SK-N-SH treated with all-trans-retinoic acid at 6 μM for 48 hours (cell line): ENCODE measurements around the gene LRMDA.

Experiments
- ATAC-seq: fragments of 200-7000 bp; cut with Tn5 transposase; 3 replicates; pipeline ENCODE4 v1.9.1; 2020; ENCODE audit warnings: mild to moderate bottlenecking, moderate library complexity
- ARNTL ChIP-seq: fragments of 450-650 bp; formaldehyde crosslinking; IDR thresholded peaks from 2 replicates; pipeline ENCODE4 v1.5.0; 2020; ENCODE audit warnings: low read depth, mild to moderate bottlenecking, moderate library complexity, borderline replicate concordance
- BACH2 ChIP-seq: fragments of 250-450 bp; sonication (Bioruptor Pico); IDR thresholded peaks from 2 replicates; pipeline ENCODE4 v1.9.0; 2021; ENCODE audit warnings: mild to moderate bottlenecking, borderline replicate concordance
- CREB5 ChIP-seq: fragments of 250-450 bp; sonication (Bioruptor Pico); IDR thresholded peaks from 2 replicates; pipeline ENCODE4 v1.5.1; 2020; ENCODE audit warnings: low read depth, mild to moderate bottlenecking, moderate library complexity
- CSDC2 ChIP-seq: fragments of 250-450 bp; sonication (Bioruptor Pico); IDR thresholded peaks from 2 replicates; pipeline ENCODE4 v1.5.0; 2020; ENCODE audit warnings: mild to moderate bottlenecking, moderate library complexity
- CSRNP3 ChIP-seq: fragments of 250-450 bp; sonication (Bioruptor Pico); IDR thresholded peaks from 2 replicates; pipeline ENCODE4 v1.5.1; 2021; ENCODE audit warnings: mild to moderate bottlenecking, moderate library complexity
- ESRRG ChIP-seq: fragments of 250-450 bp; sonication (Bioruptor Pico); IDR thresholded peaks from 2 replicates; pipeline ENCODE4 v1.6.1; 2021; ENCODE audit warnings: mild to moderate bottlenecking
- ISL1 ChIP-seq: fragments of 250-450 bp; sonication (Bioruptor Pico); IDR thresholded peaks from 2 replicates; pipeline ENCODE4 v2.1.2; 2022; ENCODE audit warnings: mild to moderate bottlenecking, moderate library complexity
- OSR1 ChIP-seq: fragments of 250-450 bp; sonication (Bioruptor Pico); IDR thresholded peaks from 2 replicates; pipeline ENCODE4 v1.8.0; 2022; ENCODE audit warnings: moderate library complexity, mild to moderate bottlenecking, inconsistent platforms
- PATZ1 ChIP-seq: fragments of 250-450 bp; sonication (Bioruptor Pico); IDR thresholded peaks from 2 replicates; pipeline ENCODE4 v1.8.0; 2020; ENCODE audit warnings: mild to moderate bottlenecking, moderate library complexity, borderline replicate concordance
- POU6F1 ChIP-seq: fragments of 250-450 bp; sonication (Bioruptor Pico); IDR thresholded peaks from 2 replicates; pipeline ENCODE4 v1.8.0; 2021; ENCODE audit warnings: low read depth, mild to moderate bottlenecking, moderate library complexity, borderline replicate concordance
- PPARA ChIP-seq: fragments of 250-450 bp; sonication (Bioruptor Pico); IDR thresholded peaks from 2 replicates; pipeline ENCODE4 v1.5.0; 2020; ENCODE audit warnings: mild to moderate bottlenecking, borderline replicate concordance
- SNAI2 ChIP-seq: fragments of 250-450 bp; sonication (Bioruptor Pico); IDR thresholded peaks from 2 replicates; pipeline ENCODE4 v1.5.0; 2020; ENCODE audit warnings: mild to moderate bottlenecking, moderate library complexity
- TCF4 ChIP-seq: fragments of 250-450 bp; sonication (Bioruptor Pico); IDR thresholded peaks from 2 replicates; pipeline ENCODE4 v1.8.0; 2021; ENCODE audit warnings: mild to moderate bottlenecking, moderate library complexity, borderline replicate concordance
- TOX ChIP-seq: fragments of 250-450 bp; sonication (Bioruptor Pico); IDR thresholded peaks from 2 replicates; pipeline ENCODE4 v1.8.0; 2021; ENCODE audit warnings: mild to moderate bottlenecking, moderate library complexity, borderline replicate concordance
- TSHZ2 ChIP-seq: fragments of 250-450 bp; sonication (Bioruptor Pico); IDR thresholded peaks from 2 replicates; pipeline ENCODE4 v1.5.0; 2020; ENCODE audit warnings: mild to moderate bottlenecking, moderate library complexity
- ZC3H10 ChIP-seq: fragments of 250-450 bp; sonication (Bioruptor Pico); IDR thresholded peaks from 2 replicates; pipeline ENCODE4 v1.5.1; 2021; ENCODE audit warnings: mild to moderate bottlenecking, moderate library complexity
- ZFP3 ChIP-seq: fragments of 250-450 bp; sonication (Bioruptor Pico); IDR thresholded peaks from 2 replicates; pipeline ENCODE4 v1.5.0; 2020; ENCODE audit warnings: mild to moderate bottlenecking, moderate library complexity
- ZFP30 ChIP-seq: fragments of 450-650 bp; formaldehyde crosslinking; IDR thresholded peaks from 2 replicates; pipeline ENCODE4 v1.5.0; 2022; ENCODE audit warnings: mild to moderate bottlenecking, moderate library complexity
- ZNF70 ChIP-seq: fragments of 450-650 bp; formaldehyde crosslinking; IDR thresholded peaks from 2 replicates; pipeline ENCODE4 v1.5.0; 2020; ENCODE audit warnings: mild to moderate bottlenecking, moderate library complexity
- ZNF8 ChIP-seq: fragments of 450-650 bp; formaldehyde crosslinking; IDR thresholded peaks from 2 replicates; pipeline ENCODE4 v1.5.0; 2020; ENCODE audit warnings: mild to moderate bottlenecking, moderate library complexity

The LRMDA gene

GRCh38 chr10:75395066-75395931 lies 36.1 kb upstream of the LRMDA start:
- no peak for TF ChIP-seq ZFP3 (CRISPR knock-in tag)
- no peak for TF ChIP-seq OSR1 (CRISPR knock-in tag)
- TF ChIP-seq ZC3H10 (CRISPR knock-in tag): no peak
- no peak for ATAC-seq

- ATAC-seq: no peak
- TF ChIP-seq SNAI2: no peak
- TF ChIP-seq TCF4 (CRISPR knock-in tag): no peak
- TF ChIP-seq ISL1 (CRISPR knock-in tag): no peak
- TF ChIP-seq PPARA: no peak
- TF ChIP-seq CSDC2 (CRISPR knock-in tag): no peak
- TF ChIP-seq ZC3H10 (CRISPR knock-in tag): no peak
- TF ChIP-seq TOX (CRISPR knock-in tag): no peak
These were observed 35.3 kb upstream of the LRMDA start for GRCh38 chr10:75395932-75396630.

GRCh38 chr10:75396631-75397495 lies 34.6 kb upstream of the LRMDA start:
- TF ChIP-seq ARNTL (CRISPR knock-in tag) (no peak), POU6F1 (CRISPR knock-in tag) (no peak), ZC3H10 (CRISPR knock-in tag) (no peak), ZNF70 (CRISPR knock-in tag) (no peak), ZFP3 (CRISPR knock-in tag) (no peak), ZFP30 (CRISPR knock-in tag) (no peak), TSHZ2 (CRISPR knock-in tag) (no peak), ZNF8 (CRISPR knock-in tag) (no peak), BACH2 (no peak), CSRNP3 (no peak), SNAI2 (no peak)
- ATAC-seq: no peak

- ATAC-seq: no peak
- TF ChIP-seq CREB5 (no peak), TOX (CRISPR knock-in tag) (no peak), TCF4 (CRISPR knock-in tag) (no peak), PATZ1 (CRISPR knock-in tag) (no peak), ZNF8 (CRISPR knock-in tag) (no peak), CSDC2 (CRISPR knock-in tag) (no peak), ZFP30 (CRISPR knock-in tag) (no peak), PPARA (no peak), BACH2 (no peak), ISL1 (CRISPR knock-in tag) (no peak), ARNTL (CRISPR knock-in tag) (no peak), ESRRG (CRISPR knock-in tag) (no peak), CSRNP3 (no peak), ZNF70 (CRISPR knock-in tag) (no peak)
- TF ChIP-seq, all 23 proteins: peak for 0
These were observed 33.8 kb upstream of the LRMDA start for GRCh38 chr10:75397496-75398199.
